Stimulated activated CD8-positive, alpha-beta memory T cell treated with anti-CD3 and anti-CD28 coated beads, Interleukin-4, amount 100 ng/mL, for 24 hours (primary cell): ENCODE results near the gene FABP1.

Source experiments
- DNase-seq: peaks from one replicate; pipeline ENCODE4 v3.0.0-alpha.2; 2020; ENCODE audit warnings: low read depth

The FABP1 gene

GRCh38 chr2:88127888-88128653 lies at the start of gene FABP1:
Gene FABP1 (minus strand): TSS chr2:88128062. CDS start chr2:88128017, 45 bp downstream.
- DNase-seq, result no peak

- DNase-seq, result no peak
These were observed 49.7 kb upstream of the FABP1 start for GRCh38 chr2:88177556-88177955.

- DNase-seq, result no peak
These were observed 48.6 kb upstream of the FABP1 start for GRCh38 chr2:88176352-88176984.

- DNase-seq, result no peak
These were observed 45.0 kb upstream of the FABP1 start for GRCh38 chr2:88172882-88173281.

DNA sequence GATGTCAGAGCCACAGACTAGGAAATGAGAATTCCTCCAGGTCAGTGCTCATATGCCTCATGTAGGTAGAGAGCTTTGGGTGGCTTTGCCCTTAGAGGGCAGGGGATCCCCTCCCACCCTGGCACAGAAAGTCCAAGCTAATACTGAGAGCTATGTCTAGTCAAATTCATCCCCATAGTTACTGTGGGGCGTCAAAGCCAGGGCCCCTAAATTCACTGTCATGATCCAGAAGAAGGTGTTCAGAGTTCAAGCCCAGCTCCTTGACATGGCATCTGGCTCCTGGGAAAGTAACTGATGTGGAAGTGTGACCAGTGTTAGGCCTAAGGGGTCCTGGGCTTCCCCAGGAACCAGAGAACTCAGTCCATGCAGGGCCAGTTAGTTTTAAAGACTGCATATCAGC lies 44.1 kb upstream of the FABP1 start:
- no peak for DNase-seq

- no peak for DNase-seq
These were observed 42.6 kb upstream of the FABP1 start for GRCh38 chr2:88170472-88170892.

- DNase-seq, result no peak
These were observed 40.5 kb upstream of the FABP1 start for GRCh38 chr2:88168386-88168785.

- no peak for DNase-seq
These were observed 39.9 kb upstream of the FABP1 start for GRCh38 chr2:88167740-88168139.

- no peak for DNase-seq
These were observed 37.6 kb upstream of the FABP1 start for GRCh38 chr2:88165332-88166003.

DNA sequence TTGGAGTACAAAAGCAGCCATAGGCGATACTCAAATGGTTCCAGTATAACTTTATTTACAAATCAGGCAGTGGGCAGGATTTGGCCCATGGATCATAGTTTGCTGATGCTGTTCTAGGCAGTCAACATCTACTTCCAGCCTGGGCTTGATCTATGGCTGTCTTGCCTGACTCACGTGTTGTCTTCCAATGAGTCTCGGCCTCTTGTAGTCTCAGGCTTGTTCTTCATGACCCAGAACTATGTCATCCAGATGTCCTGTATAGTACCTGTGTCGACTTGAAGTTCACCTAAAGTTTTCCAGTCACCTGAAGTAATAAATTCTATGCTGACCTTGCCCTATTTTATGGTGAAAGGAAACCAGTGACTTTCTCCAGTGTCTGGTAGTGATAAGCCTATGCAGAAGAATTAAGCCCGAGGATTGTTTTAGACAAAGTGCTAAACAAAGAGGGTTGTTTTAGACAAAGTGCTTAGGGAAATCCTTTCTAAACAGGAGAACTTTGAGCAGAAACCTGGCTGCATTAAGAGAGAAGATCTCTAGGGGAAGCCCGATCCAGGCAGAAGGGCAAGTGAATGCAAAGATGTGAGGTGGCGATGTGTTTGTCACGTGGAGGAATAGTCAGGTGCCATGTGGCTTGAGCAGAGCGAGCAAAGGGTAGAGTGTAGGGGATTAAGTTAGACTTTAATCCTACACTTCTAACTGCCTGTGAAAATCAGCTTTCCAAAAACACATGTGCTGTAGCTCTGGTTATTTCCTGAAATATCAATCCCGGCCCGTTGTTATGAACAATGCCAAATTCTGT lies 33.8 kb upstream of the FABP1 start:
- DNase-seq, result no peak

GRCh38 chr2:88160517-88160916 lies 32.7 kb upstream of the FABP1 start:
- DNase-seq, result no peak

DNA sequence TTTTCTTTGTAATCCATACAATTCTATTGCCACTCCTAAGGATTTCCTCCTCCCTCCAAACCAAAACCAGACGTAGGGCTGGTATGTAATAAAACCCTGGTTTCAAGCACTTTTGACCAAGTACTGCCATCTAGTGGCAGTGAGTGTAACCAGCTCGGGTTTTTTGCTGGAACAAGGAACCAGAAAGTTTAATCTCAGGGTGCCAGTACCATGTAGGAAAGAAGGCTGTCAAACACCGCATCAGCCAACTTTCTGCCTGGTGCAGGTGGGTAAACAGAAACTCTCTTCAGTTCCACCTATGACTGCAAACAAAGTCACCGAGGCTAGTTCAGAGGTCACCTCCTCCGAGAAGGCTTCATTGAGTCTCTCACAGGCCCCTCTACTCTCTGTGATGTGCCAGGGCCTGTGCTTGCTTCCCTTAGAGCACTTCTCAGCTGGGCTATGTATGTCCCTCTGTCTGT lies 32.1 kb upstream of the FABP1 start:
- DNase-seq, result peak; percentile 22

- no peak for DNase-seq
These were observed 31.6 kb upstream of the FABP1 start for GRCh38 chr2:88159481-88159880.

DNA sequence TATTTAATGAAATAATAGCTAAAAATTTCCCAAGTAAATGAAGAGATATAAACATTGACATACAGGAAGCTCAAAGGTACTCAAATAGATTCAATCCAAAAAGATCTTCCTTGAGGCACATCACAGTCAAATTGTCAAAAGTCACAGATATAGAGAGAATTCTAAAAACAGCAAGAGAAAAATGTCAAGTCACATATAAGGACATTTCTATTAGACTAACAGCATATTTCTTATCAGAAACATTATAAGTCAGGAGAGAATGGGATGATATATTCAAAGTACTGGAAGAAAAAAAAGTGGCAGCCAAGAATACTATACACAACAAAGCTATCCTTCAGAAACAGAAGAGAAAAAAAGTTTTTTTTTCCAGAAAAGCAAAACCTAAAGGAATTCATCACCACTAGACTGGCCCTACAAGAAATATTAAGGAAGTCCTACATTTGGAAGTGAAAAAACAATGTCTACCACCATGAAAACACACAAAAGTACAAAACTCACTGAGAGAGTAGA lies 21.1 kb upstream of the FABP1 start:
- DNase-seq, result no peak

DNA sequence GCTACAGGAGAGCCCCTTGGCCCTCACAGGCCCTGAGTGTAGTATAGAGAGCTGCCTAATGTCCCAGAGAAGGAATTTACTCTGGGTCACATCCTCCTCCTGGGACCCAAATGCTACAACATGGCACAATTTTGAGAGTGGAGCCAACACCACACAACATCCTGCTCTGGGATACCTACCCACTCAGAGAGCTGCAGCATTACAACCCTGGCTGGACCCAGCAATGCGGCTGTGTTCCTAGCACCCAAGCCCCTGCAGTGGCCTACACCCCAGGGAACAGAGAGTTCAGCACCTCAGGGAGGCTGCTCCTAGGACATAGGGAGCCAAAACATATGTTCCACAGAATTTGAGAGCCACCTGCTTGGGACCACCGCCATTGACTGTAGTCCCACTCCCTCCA lies 19.3 kb upstream of the FABP1 start:
- no peak for DNase-seq

- DNase-seq, result no peak
These were observed 18.7 kb upstream of the FABP1 start for GRCh38 chr2:88146590-88146989.

DNA sequence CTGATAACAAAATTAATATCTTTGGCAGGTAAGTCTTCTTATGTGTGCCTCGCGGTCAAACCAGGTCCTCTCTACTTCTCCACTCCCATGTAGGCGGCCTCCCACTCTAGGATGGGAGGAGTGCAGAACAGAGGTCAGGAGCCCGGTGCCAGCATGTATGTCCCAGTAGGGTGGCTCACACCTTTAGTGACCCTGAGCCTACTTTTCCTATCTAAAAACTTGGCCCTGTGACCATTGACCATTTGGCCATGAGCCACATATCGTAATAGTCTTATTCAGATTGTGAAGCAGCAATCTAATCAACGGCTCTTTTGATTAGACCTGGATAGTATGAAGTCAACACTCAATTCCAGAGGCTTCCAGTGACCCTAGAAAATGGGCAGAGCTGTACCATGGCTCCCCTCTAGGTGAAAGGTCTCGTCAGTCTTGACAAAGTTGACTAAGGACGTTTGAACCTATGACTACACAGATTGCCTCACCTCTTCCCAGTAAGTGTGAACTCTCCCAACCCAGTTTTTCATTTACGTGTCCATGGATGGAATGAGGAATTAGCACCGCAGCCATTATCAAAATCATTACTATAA lies 17.1 kb upstream of the FABP1 start:
- no peak for DNase-seq

DNA sequence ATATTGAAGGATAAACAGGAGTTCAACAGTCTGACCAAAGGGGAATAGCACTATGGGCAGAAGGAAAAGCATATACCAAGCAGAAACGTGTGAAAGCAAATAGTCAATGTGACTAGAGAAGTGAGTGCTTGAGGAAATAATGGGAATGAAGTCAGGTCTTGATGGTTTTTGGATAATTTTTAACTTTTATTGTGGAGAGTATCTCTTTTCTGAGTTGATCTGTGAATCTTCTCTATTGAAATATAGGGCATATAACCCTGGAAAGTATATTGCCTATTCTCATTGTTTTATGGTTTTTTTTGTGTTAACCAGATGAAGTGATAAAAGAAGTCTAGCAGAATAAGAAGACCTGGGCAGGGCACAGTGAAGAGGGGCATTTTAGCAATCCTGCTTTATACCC lies 16.4 kb upstream of the FABP1 start:
- no peak for DNase-seq

GRCh38 chr2:88141952-88142351 lies 14.1 kb upstream of the FABP1 start:
- DNase-seq, result no peak

DNA sequence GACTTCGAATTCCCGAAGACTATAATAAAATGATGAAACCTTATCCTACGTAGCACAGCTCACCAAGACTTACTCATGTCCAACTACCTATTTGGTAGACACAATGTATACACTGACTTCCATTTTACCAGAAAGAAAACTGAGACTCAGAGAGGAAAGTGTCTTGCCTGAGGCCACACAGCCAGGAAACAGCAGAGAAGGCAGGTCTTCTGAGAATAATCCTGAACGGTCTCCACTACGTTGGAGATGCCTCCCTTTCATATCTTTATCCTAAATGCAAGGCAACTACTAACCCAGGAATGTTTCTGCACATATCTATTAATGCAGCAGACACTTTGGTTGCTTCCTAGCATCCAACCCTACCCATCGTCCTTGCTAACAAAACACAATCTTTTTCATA lies 11.9 kb upstream of the FABP1 start:
- DNase-seq, result no peak

DNA sequence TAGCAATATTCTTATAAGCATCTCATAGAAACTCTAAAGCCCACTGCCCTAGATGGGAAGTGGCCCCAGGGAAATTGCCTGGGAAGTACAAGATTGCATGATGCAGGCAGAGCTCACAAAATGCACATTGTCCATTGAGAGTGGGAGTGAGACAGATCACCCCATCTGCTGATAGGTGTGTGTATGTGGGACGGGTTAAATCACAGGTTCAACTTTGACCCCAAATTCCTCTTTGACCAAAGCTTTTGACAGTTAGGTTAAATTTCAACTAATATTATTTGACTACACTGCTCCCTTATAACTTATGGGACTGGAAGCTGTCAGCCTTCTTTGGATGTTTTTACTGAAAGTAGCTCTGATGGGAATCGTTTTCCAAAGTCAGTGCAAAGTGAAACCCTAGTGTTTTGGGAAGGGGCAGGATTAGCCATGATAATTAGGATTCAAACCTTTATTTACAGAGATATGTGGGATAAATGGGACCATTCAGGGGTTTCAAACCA lies 11.4 kb upstream of the FABP1 start:
- no peak for DNase-seq

DNA sequence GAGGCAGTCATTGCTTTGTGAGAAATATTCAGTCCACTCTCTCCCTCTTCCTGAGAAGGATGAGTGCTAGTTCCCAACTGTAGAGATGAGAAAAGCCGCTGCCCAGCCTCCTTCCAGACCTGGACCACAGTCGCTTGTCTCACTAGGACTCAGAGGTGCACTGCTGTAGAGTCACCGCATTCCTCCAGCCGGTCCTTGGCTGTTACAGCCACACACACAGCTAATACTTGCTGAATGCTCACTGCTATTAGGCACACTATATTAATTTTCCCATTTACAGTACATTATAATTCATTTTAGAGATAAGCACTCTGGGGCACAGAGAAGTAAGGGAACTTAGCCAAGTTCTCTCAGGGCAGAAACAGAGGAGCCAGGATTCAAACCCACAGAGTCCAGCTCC lies 10.0 kb upstream of the FABP1 start:
- DNase-seq, result no peak
